B cell (primary cell): Measurements from ENCODE around the gene CALN1. TPM values are rescaled to one million over a fixed set of nuclear protein-coding genes. Genes with fewer than 3 reads are reported as not detected.

Source experiments
- ATAC-seq: fragments of 200-7000 bp; cut with Tn5 transposase; one replicate; pipeline ENCODE4 v1.10.0; 2021; ENCODE audit warnings: low read depth, mild to moderate bottlenecking, moderate number of reproducible peaks, moderate library complexity
- CTCF ChIA-PET: fragments of 350-600 bp; sonication (Branson Sonifier 250); formaldehyde crosslinking; loops from one replicate; lab custom pipeline; 2021; ENCODE audit warnings: antibody characterized with exemption, inconsistent platforms; lab: Charles Lee
- POLR2A ChIA-PET: fragments of 350-600 bp; sonication (Branson Sonifier 250); formaldehyde crosslinking; loops from one replicate; lab custom pipeline; 2021; ENCODE audit warnings: antibody characterized with exemption; lab: Charles Lee
- DNase-seq: peaks from one replicate; pipeline ENCODE4 v3.0.0; 2013
- H2AFZ ChIP-seq: 2 replicates; pipeline ENCODE4 v1.6.1; 2012; ENCODE audit warnings: mild to moderate bottlenecking, low read depth, low read length; ENCODE audit not compliant: insufficient read depth, poor library complexity, severe bottlenecking
- H3K27ac ChIP-seq, 2 donors: 1 replicate in 1 of 2; 2 replicates in 1 of 2; pipeline ENCODE4 v1.5.1; 2012 to 2013; ENCODE audit warnings: low read length in 2 of 2, mild to moderate bottlenecking in 2 of 2, moderate library complexity in 1 of 2
- H3K27me3 ChIP-seq, 4 experiments: fragments of 200-600 bp in 1 of 4; sonication (generic) in 1 of 4; replicated peaks in 1 of 4; 1 replicate in 2 of 4; 2 replicates in 2 of 4; pipeline versions ENCODE4 v1.6.1 to v1.7.0; 2013 to 2016; ENCODE audit warnings: low read length in 3 of 4, mild to moderate bottlenecking in 2 of 4, mixed read lengths in 1 of 4, moderate library complexity in 1 of 4; ENCODE audit not compliant: insufficient read depth in 4 of 4, control insufficient read depth in 3 of 4; ENCODE audit errors: control extremely low read depth in 1 of 4
- H3K36me3 ChIP-seq, 2 experiments: replicated peaks in 1 of 2; 1 replicate in 1 of 2; 2 replicates in 1 of 2; pipeline versions ENCODE4 v1.6.1 to v1.7.1; 2013; ENCODE audit warnings: low read length in 1 of 2; ENCODE audit not compliant: insufficient read depth in 2 of 2, control insufficient read depth in 1 of 2; ENCODE audit errors: control extremely low read depth in 1 of 2, extremely low read depth in 1 of 2
- H3K4me1 ChIP-seq, 2 donors: fragments of 200-600 bp in 1 of 2; sonication (generic) in 1 of 2; 1 replicate in 1 of 2; 2 replicates in 1 of 2; pipeline versions ENCODE4 v1.5.1 to v1.6.1; 2013 to 2017; ENCODE audit warnings: low read length in 2 of 2; ENCODE audit not compliant: control insufficient read depth in 2 of 2, insufficient read depth in 2 of 2
- H3K4me2 ChIP-seq: replicated peaks from 2 replicates; pipeline ENCODE3; 2012; ENCODE audit warnings: mild to moderate bottlenecking, low read depth, low read length; ENCODE audit not compliant: poor library complexity, severe bottlenecking
- H3K4me3 ChIP-seq, 5 experiments: fragments of 200-600 bp in 1 of 5; sonication (generic) in 1 of 5; 1 replicate in 3 of 5; 2 replicates in 2 of 5; pipeline versions ENCODE4 v1.5.1 to v1.7.0; 2011 to 2016; ENCODE audit warnings: low read length in 4 of 5, mild to moderate bottlenecking in 4 of 5, low read depth in 2 of 5, control low read depth in 1 of 5, moderate library complexity in 1 of 5; ENCODE audit not compliant: insufficient read depth in 1 of 5; ENCODE audit errors: control extremely low read depth in 1 of 5, extremely low read depth in 1 of 5
- H3K79me2 ChIP-seq: fragments of 200-600 bp; sonication (generic); one replicate; pipeline ENCODE4 v1.6.0; 2016; ENCODE audit warnings: low read length; ENCODE audit not compliant: control insufficient read depth, insufficient read depth
- H3K9ac ChIP-seq: fragments of 200-600 bp; sonication (generic); 2 replicates; pipeline ENCODE4 v1.6.1; 2017; ENCODE audit warnings: mild to moderate bottlenecking, low read length, moderate library complexity
- H3K9me3 ChIP-seq, 3 donors: one replicate each; pipeline versions ENCODE4 v1.6.1 to v1.7.1; 2013; ENCODE audit warnings: low read length in 2 of 3; ENCODE audit not compliant: control insufficient read depth in 2 of 3, insufficient read depth in 1 of 3; ENCODE audit errors: control extremely low read depth in 1 of 3
- H4K20me1 ChIP-seq: 2 replicates; pipeline ENCODE4 v1.6.0; 2012; ENCODE audit warnings: mild to moderate bottlenecking, low read length; ENCODE audit not compliant: insufficient read depth, control insufficient read depth, poor library complexity, severe bottlenecking
- H3K27ac Mint-ChIP-seq: one replicate; pipeline ENCODE4 v1.8.0; 2021; ENCODE audit warnings: mixed read lengths
- H3K27me3 Mint-ChIP-seq: one replicate; pipeline ENCODE4 v1.8.0; 2021; ENCODE audit warnings: mixed read lengths
- H3K4me1 Mint-ChIP-seq: one replicate; pipeline ENCODE4 v1.8.0; 2021; ENCODE audit warnings: mixed read lengths
- H3K4me3 Mint-ChIP-seq: one replicate; pipeline ENCODE4 v1.8.0; 2021; ENCODE audit warnings: mixed read lengths
- H3K9me3 Mint-ChIP-seq: one replicate; pipeline ENCODE4 v1.8.0; 2022; ENCODE audit warnings: mixed read lengths; ENCODE audit not compliant: insufficient read depth
- EZH2 ChIP-seq: IDR thresholded peaks from 2 replicates; pipeline ENCODE4 v1.6.1; 2012; ENCODE audit warnings: borderline replicate concordance, low read depth, mild to moderate bottlenecking, moderate library complexity, low read length; ENCODE audit not compliant: insufficient read depth, poor library complexity, severe bottlenecking
- WGBS: methylation state at CpG from one replicate; pipeline ENCODE4 v1.1.5; 2013; ENCODE audit warnings: missing lambda C conversion rate; ENCODE audit not compliant: insufficient coverage; 5-methylcytosine and 5-hydroxymethylcytosine counted together
- intact Hi-C: fragments of 100-400 bp; cut with micrococcal nuclease; formaldehyde crosslinking; loops from one replicate; pipeline ENCODE4 v1.10.0; 2022
- polyA plus RNA-seq: library from polyadenylated mRNA; depleted of rRNA; stranded (reverse); fragments of >200 nt; gene quantifications from 2 replicates; pipeline ENCODE4 v1.2.3, GENCODE V29; 2012
- total RNA-seq, 2 donors: library from RNA; stranded (reverse); fragments of 120-200 nt in 1 of 2; gene quantifications; 1 replicate in 1 of 2; 2 replicates in 1 of 2; pipeline versions ENCODE4 v1.2.3 to v1.2.4, GENCODE V29; 2013 to 2022
- TF ChIP-seq, protein P1 (sequence below): fragments of 200-600 bp; IDR thresholded peaks from one replicate; pipeline ENCODE4 v1.8.0; 2022; ENCODE audit warnings: antibody characterized with exemption, mild to moderate bottlenecking

The CALN1 gene
- total and polyA plus RNA-seq, 2 donors (not counting 1 experiment from before 2014, with no cell fraction given) = not detected

DNA sequence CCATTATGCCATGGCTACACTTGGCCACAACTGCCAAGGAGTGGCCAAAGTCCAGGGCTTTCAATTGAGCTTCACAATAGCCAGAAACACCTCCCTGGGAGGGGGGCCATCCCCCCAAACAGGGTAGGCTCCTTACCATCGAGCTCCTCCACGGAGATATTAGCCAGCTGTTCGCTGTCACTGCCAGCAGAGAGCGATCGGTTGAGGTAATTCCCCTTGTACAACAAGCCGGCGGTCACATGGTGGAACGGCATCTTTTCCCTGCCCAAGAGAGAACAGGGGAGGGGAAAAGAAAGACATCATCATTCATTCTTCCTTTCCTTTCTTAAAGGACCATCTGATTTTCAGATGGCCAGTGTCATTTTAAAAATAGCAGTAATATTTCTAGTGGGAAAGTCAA, 133.6 kb downstream of the CALN1 start:
- Histone ChIP-seq H3K4me2 (no peak overlapping the region), H3K4me3 (no peak overlapping the region), H4K20me1 (no peaks in the 10 kb centered on the region), H3K4me1 (no peaks in the 10 kb centered on the region), H2AFZ (no peak overlapping the region), H3K79me2 (no peaks in the 10 kb centered on the region), H3K36me3 (no peaks in the 10 kb centered on the region), H3K9me3 (peaks cover 0 to 24% (median 4%) of the 10 kb centered on the region in 3 donors), H3K9ac (no peak overlapping the region), H3K27me3 (no peaks in the 10 kb centered on the region), H3K27ac (no peak overlapping the region)
- POLR2A ChIA-PET = no interaction called here
- no peak for DNase-seq
- CTCF ChIA-PET = no interaction called here
- ATAC-seq = no peak
- H3K27me3 Mint-ChIP-seq = no peaks in the 10 kb centered on the region
- 91% methylated on average over 7 of the region's 8 CpGs for whole genome bisulfite sequencing
- no peak overlapping the region for H3K4me3 Mint-ChIP-seq
- no peak overlapping the region for H3K27ac Mint-ChIP-seq
- no peaks in the 10 kb centered on the region for H3K4me1 Mint-ChIP-seq
- no peak for TF ChIP-seq EZH2
- TF ChIP-seq, protein P1, sequence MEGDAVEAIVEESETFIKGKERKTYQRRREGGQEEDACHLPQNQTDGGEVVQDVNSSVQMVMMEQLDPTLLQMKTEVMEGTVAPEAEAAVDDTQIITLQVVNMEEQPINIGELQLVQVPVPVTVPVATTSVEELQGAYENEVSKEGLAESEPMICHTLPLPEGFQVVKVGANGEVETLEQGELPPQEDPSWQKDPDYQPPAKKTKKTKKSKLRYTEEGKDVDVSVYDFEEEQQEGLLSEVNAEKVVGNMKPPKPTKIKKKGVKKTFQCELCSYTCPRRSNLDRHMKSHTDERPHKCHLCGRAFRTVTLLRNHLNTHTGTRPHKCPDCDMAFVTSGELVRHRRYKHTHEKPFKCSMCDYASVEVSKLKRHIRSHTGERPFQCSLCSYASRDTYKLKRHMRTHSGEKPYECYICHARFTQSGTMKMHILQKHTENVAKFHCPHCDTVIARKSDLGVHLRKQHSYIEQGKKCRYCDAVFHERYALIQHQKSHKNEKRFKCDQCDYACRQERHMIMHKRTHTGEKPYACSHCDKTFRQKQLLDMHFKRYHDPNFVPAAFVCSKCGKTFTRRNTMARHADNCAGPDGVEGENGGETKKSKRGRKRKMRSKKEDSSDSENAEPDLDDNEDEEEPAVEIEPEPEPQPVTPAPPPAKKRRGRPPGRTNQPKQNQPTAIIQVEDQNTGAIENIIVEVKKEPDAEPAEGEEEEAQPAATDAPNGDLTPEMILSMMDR = no peak
- intact Hi-C loops = no loop called here
- peaks cover 5% of the 10 kb centered on the region for H3K9me3 Mint-ChIP-seq

DNA sequence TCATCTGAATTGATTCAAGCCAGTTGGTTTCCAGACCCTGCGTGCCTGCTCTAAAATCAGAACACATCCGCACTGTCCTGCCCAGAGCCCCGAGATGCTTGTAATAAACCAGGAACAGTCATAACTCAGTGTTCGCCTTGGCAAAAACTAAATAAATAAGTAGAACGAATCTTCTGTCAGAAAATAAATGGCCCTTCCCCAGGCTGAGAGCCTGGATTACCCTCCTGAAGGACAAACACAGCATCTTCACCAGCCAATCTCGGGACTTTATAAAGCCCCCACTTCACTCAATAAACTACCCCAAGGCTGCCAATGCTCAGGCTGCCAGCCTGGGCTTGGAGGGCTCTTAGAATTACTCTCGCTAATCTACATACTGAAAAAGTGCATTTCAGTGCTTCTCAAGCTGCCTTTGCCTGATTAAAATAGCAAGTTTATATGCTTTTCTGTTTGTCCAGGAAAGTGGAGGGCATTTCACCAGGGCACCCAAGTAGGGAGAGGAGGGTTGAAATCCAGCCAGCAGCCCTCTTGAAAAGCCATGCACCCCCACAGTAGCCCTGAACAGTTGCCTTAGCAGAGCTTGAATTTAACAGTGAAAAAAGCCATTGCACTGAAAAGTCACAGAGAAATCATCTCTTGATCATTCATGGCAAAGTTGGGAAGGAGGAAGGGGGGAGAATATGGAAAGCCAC, 136.6 kb downstream of the CALN1 start:
- CTCF ChIA-PET = no interaction called here
- no peaks in the 10 kb centered on the region for H4K20me1 ChIP-seq
- H3K36me3 ChIP-seq = no peaks in the 10 kb centered on the region
- POLR2A ChIA-PET = no interaction called here
- H3K9me3 ChIP-seq = peaks cover 0 to 19% (median 4%) of the 10 kb centered on the region in 3 donors
- Mint-ChIP-seq H3K27ac (no peak overlapping the region), H3K4me3 (no peak overlapping the region), H3K9me3 (peaks cover 5% of the 10 kb centered on the region), H3K27me3 (no peaks in the 10 kb centered on the region), H3K4me1 (no peaks in the 10 kb centered on the region)
- H3K27ac ChIP-seq = no peak overlapping the region
- H2AFZ ChIP-seq = no peak overlapping the region
- ATAC-seq = no peak
- 83% methylated on average over 7 of the region's 7 CpGs for WGBS
- no peak for DNase-seq
- no peaks in the 10 kb centered on the region for H3K79me2 ChIP-seq
- H3K4me3 ChIP-seq = no peak overlapping the region
- no peaks in the 10 kb centered on the region for H3K27me3 ChIP-seq
- no peak overlapping the region for H3K9ac ChIP-seq
- intact Hi-C loops = no loop called here
- TF ChIP-seq, protein P1 = no peak
- no peak for TF ChIP-seq EZH2
- H3K4me1 ChIP-seq = no peaks in the 10 kb centered on the region
- no peak overlapping the region for H3K4me2 ChIP-seq
